GM12878 (cell line): ENCODE results near the gene DUS4L. TPM values are rescaled to one million over a fixed set of nuclear protein-coding genes. Genes with fewer than 3 reads are reported as not detected.

Experiments
- ATAC-seq: fragments of 200-7000 bp; cut with Tn5 transposase; 3 replicates; pipeline ENCODE4 v1.9.1; 2020; ENCODE audit warnings: mild to moderate bottlenecking, moderate library complexity
- BruUV-seq: library from RNA; stranded (reverse); fragments of 400-500 nt; replicated peaks from 2 replicates; lab custom pipeline; 2021; lab: Mats Ljungman, UMichigan
- CTCF ChIA-PET: fragments of 300-600 bp; sonication (Branson Sonifier 250); formaldehyde crosslinking; extraction: SDS; loops from one replicate; lab custom pipeline; 2021; ENCODE audit warnings: inconsistent platforms; lab: Yijun Ruan, JAX
- POLR2A ChIA-PET: fragments of 350-600 bp; formaldehyde crosslinking; extraction: SDS; loops from one replicate; lab custom pipeline; 2021; ENCODE audit warnings: inconsistent platforms; lab: Charles Lee
- RAD21 ChIA-PET: fragments of 300-600 bp; sonication (Branson Sonifier 250); formaldehyde crosslinking; loops from one replicate; lab custom pipeline; 2023; ENCODE audit warnings: antibody characterized with exemption; ENCODE audit not compliant: unreplicated experiment; lab: Charles Lee
- SMC1A ChIA-PET: fragments of 300-600 bp; sonication (Branson Sonifier 250); formaldehyde crosslinking; loops from one replicate; lab custom pipeline; 2023; ENCODE audit not compliant: unreplicated experiment, uncharacterized antibody; lab: Charles Lee
- DNase-seq: peaks from one replicate; pipeline ENCODE4 v3.0.0-alpha.2; 2011; ENCODE audit warnings: low read depth, low spot score
- FAIRE-seq: peaks from 3 replicates; lab custom pipeline; 2011; peaks lifted over from hg19 to GRCh38; lab: Jason Lieb, UNC
- H2AFZ ChIP-seq: 2 replicates; pipeline ENCODE4 v1.6.0; 2011; ENCODE audit warnings: low read depth, low read length, control low read depth; ENCODE audit not compliant: control insufficient read depth
- H3K27ac ChIP-seq: 2 replicates; pipeline ENCODE4 v1.5.1; 2011; ENCODE audit warnings: control low read depth; ENCODE audit not compliant: control insufficient read depth, insufficient read depth
- H3K27me3 ChIP-seq, 2 experiments: replicated peaks in 1 of 2; 2 replicates each; pipeline versions ENCODE4 v1.6.0 to v1.6.1; 2011; ENCODE audit warnings: low read length in 1 of 2; ENCODE audit not compliant: control insufficient read depth in 2 of 2, insufficient read depth in 2 of 2
- H3K36me3 ChIP-seq, 2 experiments: 2 replicates each; pipeline ENCODE4 v1.5.1; 2011; ENCODE audit warnings: low read length in 1 of 2; ENCODE audit not compliant: control insufficient read depth in 2 of 2, insufficient read depth in 2 of 2
- H3K4me1 ChIP-seq: 2 replicates; pipeline ENCODE4 v1.6.1; 2011; ENCODE audit warnings: mild to moderate bottlenecking, low read length, moderate library complexity, mixed read lengths; ENCODE audit not compliant: control insufficient read depth, insufficient read depth
- H3K4me2 ChIP-seq: 2 replicates; pipeline ENCODE4 v1.6.0; 2011; ENCODE audit warnings: control low read depth; ENCODE audit not compliant: control insufficient read depth, insufficient read depth
- H3K4me3 ChIP-seq: fragments of 200-600 bp; sonication (generic); 2 replicates; pipeline ENCODE4 v1.5.1; 2016
- H3K79me2 ChIP-seq: 2 replicates; pipeline ENCODE4 v1.6.0; 2011; ENCODE audit warnings: low read length; ENCODE audit not compliant: control insufficient read depth, insufficient read depth
- H3K9ac ChIP-seq: 2 replicates; pipeline ENCODE4 v1.8.0; 2011; ENCODE audit warnings: low read length, control low read depth, mixed read lengths; ENCODE audit not compliant: control insufficient read depth, insufficient read depth
- H3K9me3 ChIP-seq: replicated peaks from 3 replicates; pipeline ENCODE4 v1.5.1; 2011; ENCODE audit warnings: mild to moderate bottlenecking, low read length; ENCODE audit not compliant: control insufficient read depth, insufficient read depth
- H4K20me1 ChIP-seq: 2 replicates; pipeline ENCODE4 v1.6.0; 2011; ENCODE audit not compliant: control insufficient read depth, insufficient read depth
- EP300 ChIP-seq, 2 experiments: fragments of 150-350 bp in 1 of 2; IDR thresholded peaks; 2 replicates each; pipeline ENCODE4 v1.6.1; 2011 to 2012; ENCODE audit warnings: low read depth in 2 of 2, low read length in 2 of 2, borderline replicate concordance in 1 of 2, improper control_type of control experiment in 1 of 2, inconsistent platforms in 1 of 2; ENCODE audit not compliant: control insufficient read depth in 1 of 2
- ETV6 ChIP-seq, 2 experiments: fragments of 450-650 bp in 1 of 2; IDR thresholded peaks in 1 of 2; conservative IDR thresholded peaks in 1 of 2; 2 replicates each; pipeline ENCODE4 v1.6.1; 2014; ENCODE audit warnings: antibody characterized with exemption in 1 of 2, borderline replicate concordance in 1 of 2, low read depth in 1 of 2, mild to moderate bottlenecking in 1 of 2, moderate library complexity in 1 of 2
- KDM1A ChIP-seq: fragments of 200-600 bp; sonication (generic); IDR thresholded peaks from 2 replicates; pipeline ENCODE4 v1.6.1; 2016; ENCODE audit warnings: borderline replicate concordance
- NFYB ChIP-seq: IDR thresholded peaks from 2 replicates; pipeline ENCODE4 v1.6.1; 2011; ENCODE audit warnings: low read depth, mild to moderate bottlenecking, low read length, improper control_type of control experiment, moderate library complexity; ENCODE audit not compliant: insufficient read depth
- PAX5 ChIP-seq: IDR thresholded peaks from 2 replicates; pipeline ENCODE4 v1.6.1; 2011; ENCODE audit warnings: low read depth, low read length, borderline replicate concordance
- PBX3 ChIP-seq: IDR thresholded peaks from 2 replicates; pipeline ENCODE4 v1.6.1; 2011; ENCODE audit warnings: mild to moderate bottlenecking, low read depth, low read length, moderate library complexity; ENCODE audit not compliant: insufficient replicate concordance
- POU2F2 ChIP-seq: IDR thresholded peaks from 3 replicates; pipeline ENCODE4 v1.6.1; 2011; ENCODE audit warnings: low read depth, mild to moderate bottlenecking, low read length, borderline replicate concordance
- RAD21 ChIP-seq: IDR thresholded peaks from 2 replicates; pipeline ENCODE4 v1.6.1; 2011; ENCODE audit warnings: mild to moderate bottlenecking, low read depth, low read length, moderate library complexity; ENCODE audit not compliant: insufficient read depth
- RELA ChIP-seq: fragments of 450-650 bp; IDR thresholded peaks from 2 replicates; pipeline ENCODE4 v1.8.0; 2014; ENCODE audit warnings: borderline replicate concordance; ENCODE audit not compliant: partially characterized antibody
- SP1 ChIP-seq: IDR thresholded peaks from one replicate; pipeline ENCODE4 v1.6.1; 2011; ENCODE audit warnings: low read depth, low read length
- STAT3 ChIP-seq: IDR thresholded peaks from 2 replicates; pipeline ENCODE4 v1.6.1; 2011; ENCODE audit warnings: low read depth, low read length, improper control_type of control experiment
- ZSCAN29 ChIP-seq: fragments of 450-650 bp; IDR thresholded peaks from 2 replicates; pipeline ENCODE4 v1.6.1; 2017; ENCODE audit warnings: mild to moderate bottlenecking, moderate library complexity
- WGBS: methylation state at CpG from one replicate; pipeline ENCODE4 v1.1.6; 2016; ENCODE audit warnings: low lambda C conversion rate; ENCODE audit not compliant: insufficient replicate concordance, insufficient coverage; ENCODE audit errors: missing lambda C conversion rate; 5-methylcytosine and 5-hydroxymethylcytosine counted together
- in situ Hi-C: fragments of 300-500 bp; cut with MboI; formaldehyde crosslinking; loops from 9 replicates; pipeline ENCODE4 v1.14.3; 2018; ENCODE audit warnings: mixed read lengths
- intact Hi-C: fragments of 100-400 bp; cut with micrococcal nuclease; formaldehyde crosslinking; loops from one replicate; pipeline ENCODE4 v1.14.2; 2022; ENCODE audit not compliant: unreplicated experiment
- polyA plus RNA-seq, 11 experiments: library from polyadenylated mRNA; depleted of rRNA in 4 of 11; unstranded in 6 of 11; stranded (reverse) in 5 of 11; fragments of >200 nt; fragmentation: Nextera tagmentation in 4 of 11; fragmentation: Illumina TruSeq in 1 of 11; extraction: Ambion mirVana in 4 of 11; extraction: Trizol in 1 of 11; gene quantifications; 1 replicate in 1 of 11; 2 replicates in 10 of 11; pipeline versions ENCODE4 v1.2.1 to v1.2.3, GENCODE V29; 2011 to 2016; ENCODE audit warnings: inconsistent platforms in 2 of 11, missing spikeins in 2 of 11, low read depth in 1 of 11
- total RNA-seq, 4 experiments: library from RNA; depleted of rRNA in 3 of 4; stranded (reverse); fragments of >200 nt in 3 of 4; fragmentation: Illumina TruSeq in 1 of 4; extraction: Trizol in 1 of 4; gene quantifications; 2 replicates each; pipeline versions ENCODE4 v1.2.1 to v1.2.3, GENCODE V29; 2013 to 2021
- TF ChIP-seq, protein P1 (sequence below): fragments of 450-650 bp; IDR thresholded peaks from 2 replicates; pipeline ENCODE4 v1.6.1; 2018; ENCODE audit warnings: borderline replicate concordance, mild to moderate bottlenecking; ENCODE audit not compliant: partially characterized antibody

DUS4L gene
- total and polyA plus RNA-seq, 10 of the 15 experiments (the other 5 are each of a cell fraction or from before 2014, with no cell fraction given) = 5.3 to 15.3 (median 12.8) TPM

DNA sequence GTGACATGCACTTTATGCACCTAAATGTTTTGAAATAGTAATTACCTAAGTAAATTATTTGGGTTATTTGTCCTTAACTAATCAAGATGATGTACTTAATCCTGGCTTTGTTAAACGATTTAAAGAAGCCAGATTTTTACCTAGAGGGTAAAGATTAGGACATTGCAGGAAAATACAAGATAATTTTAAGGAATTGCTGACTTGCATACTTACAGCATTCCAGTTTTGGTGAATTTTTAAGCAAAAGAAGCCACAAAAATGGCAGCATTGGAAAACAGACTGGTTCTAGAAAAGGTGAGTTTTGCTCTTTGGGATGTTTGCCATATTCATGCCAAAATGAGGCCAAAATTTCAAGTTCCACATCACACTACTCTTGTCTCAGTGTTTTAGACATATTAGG, 49.7 kb downstream of the DUS4L start:
- CTCF ChIA-PET = no interaction called here
- WGBS = 94% methylated on average over 1 of the region's 1 CpG

More for the DNA sequence above, 49.7 kb downstream of the DUS4L start:
- no peak overlapping the region for H3K4me2 ChIP-seq
- peaks cover 2 to 8% of the 10 kb centered on the region in 2 experiments; a peak in 3 of 4 replicates for H3K36me3 ChIP-seq
- DNase-seq = no peak
- no peak overlapping the region for H2AFZ ChIP-seq
- no peaks in the 10 kb centered on the region for H3K4me1 ChIP-seq
- POLR2A ChIA-PET = no interaction called here
- no peak overlapping the region for H3K9ac ChIP-seq
- in situ Hi-C loops = no loop called here
- no peaks in the 10 kb centered on the region for H3K9me3 ChIP-seq
- ATAC-seq = no peak
- no peaks in the 10 kb centered on the region for H3K27me3 ChIP-seq
- SMC1A ChIA-PET = no interaction called here
- intact Hi-C loops = no loop called here
- H4K20me1 ChIP-seq = no peaks in the 10 kb centered on the region
- no TSS peak for BruUV-seq
- no peak for TF ChIP-seq PBX3
- no peak for TF ChIP-seq PAX5
- no peak for TF ChIP-seq KDM1A
- TF ChIP-seq POU2F2 = no peak
- no peak for TF ChIP-seq STAT3
- TF ChIP-seq EP300 (IDR thresholded peaks at IDR 0.05; ENCODE audit: borderline replicate concordance in 1 of 2, control insufficient read depth in 1 of 2, low read depth in 2 of 2, low read length in 2 of 2) = no peak
- no peak for TF ChIP-seq ETV6 (conservative IDR thresholded peaks at IDR 0.05 in 1 of 2, IDR thresholded peaks at IDR 0.05 in 1 of 2; ENCODE audit: borderline replicate concordance in 1 of 2, low read depth in 1 of 2)
- TF ChIP-seq, protein P1, sequence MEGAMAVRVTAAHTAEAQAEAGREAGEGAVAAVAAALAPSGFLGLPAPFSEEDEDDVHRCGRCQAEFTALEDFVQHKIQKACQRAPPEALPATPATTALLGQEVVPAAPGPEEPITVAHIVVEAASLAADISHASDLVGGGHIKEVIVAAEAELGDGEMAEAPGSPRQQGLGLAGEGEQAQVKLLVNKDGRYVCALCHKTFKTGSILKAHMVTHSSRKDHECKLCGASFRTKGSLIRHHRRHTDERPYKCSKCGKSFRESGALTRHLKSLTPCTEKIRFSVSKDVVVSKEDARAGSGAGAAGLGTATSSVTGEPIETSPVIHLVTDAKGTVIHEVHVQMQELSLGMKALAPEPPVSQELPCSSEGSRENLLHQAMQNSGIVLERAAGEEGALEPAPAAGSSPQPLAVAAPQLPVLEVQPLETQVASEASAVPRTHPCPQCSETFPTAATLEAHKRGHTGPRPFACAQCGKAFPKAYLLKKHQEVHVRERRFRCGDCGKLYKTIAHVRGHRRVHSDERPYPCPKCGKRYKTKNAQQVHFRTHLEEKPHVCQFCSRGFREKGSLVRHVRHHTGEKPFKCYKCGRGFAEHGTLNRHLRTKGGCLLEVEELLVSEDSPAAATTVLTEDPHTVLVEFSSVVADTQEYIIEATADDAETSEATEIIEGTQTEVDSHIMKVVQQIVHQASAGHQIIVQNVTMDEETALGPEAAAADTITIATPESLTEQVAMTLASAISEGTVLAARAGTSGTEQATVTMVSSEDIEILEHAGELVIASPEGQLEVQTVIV = no peak
- no peak for TF ChIP-seq RAD21
- TF ChIP-seq RELA = no peak
- no peak for TF ChIP-seq ZSCAN29
- no peak for TF ChIP-seq NFYB
- no peak for TF ChIP-seq SP1
- TF ChIP-seq, all 136 proteins: peak for 0
- RAD21 ChIA-PET = no interaction called here
- Histone ChIP-seq H3K4me3 (no peak overlapping the region), H3K27ac (no peak overlapping the region), H3K79me2 (no peaks in the 10 kb centered on the region)
- no peak for FAIRE-seq
